ENCODE results near the gene LY6G6F. TPM values are rescaled to one million over a fixed set of nuclear protein-coding genes. Genes with fewer than 3 reads are reported as not detected.

Gene LY6G6F
- total and polyA plus RNA-seq, 9 donors = not detected

DNA sequence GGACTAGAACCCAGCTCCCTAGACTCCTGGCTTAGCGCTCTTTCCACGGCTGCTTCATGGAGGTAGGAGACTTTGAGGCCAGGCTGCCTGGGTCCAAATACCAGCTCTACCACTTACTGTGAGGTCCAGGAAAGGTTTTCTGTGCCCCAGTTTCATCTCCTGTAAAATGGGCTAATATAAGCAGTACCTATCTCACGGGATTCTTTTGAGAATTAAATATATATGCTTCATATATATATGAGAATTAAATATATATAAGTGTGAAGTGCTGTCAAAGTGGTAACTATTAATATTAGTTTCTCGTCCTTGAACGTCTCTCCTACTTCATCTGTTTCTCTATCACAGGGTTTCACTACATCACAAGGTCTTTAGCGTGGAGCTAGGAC lies 15.6 kb upstream of the LY6G6F start:
- Histone ChIP-seq H3K27ac (ENCODE audit: low read length) (no peak overlapping the region), H3K9me3 (replicated peaks; ENCODE audit: control insufficient read depth, low read depth, low read length) (no peaks in the 10 kb centered on the region), H3K27me3 (ENCODE audit: control insufficient read depth, insufficient read depth, low read length) (no peaks in the 10 kb centered on the region), H3K36me3 (ENCODE audit: control insufficient read depth, insufficient read depth, low read length) (peaks cover 85% of the 10 kb centered on the region), H3K4me3 (ENCODE audit: low read length) (no peak overlapping the region), H3K4me1 (ENCODE audit: control insufficient read depth, insufficient read depth, low read length) (no peaks in the 10 kb centered on the region)
- DNase-seq = no peak
- WGBS (ENCODE audit: insufficient coverage) = 73% methylated on average over 2 of the region's 6 CpGs

DNA sequence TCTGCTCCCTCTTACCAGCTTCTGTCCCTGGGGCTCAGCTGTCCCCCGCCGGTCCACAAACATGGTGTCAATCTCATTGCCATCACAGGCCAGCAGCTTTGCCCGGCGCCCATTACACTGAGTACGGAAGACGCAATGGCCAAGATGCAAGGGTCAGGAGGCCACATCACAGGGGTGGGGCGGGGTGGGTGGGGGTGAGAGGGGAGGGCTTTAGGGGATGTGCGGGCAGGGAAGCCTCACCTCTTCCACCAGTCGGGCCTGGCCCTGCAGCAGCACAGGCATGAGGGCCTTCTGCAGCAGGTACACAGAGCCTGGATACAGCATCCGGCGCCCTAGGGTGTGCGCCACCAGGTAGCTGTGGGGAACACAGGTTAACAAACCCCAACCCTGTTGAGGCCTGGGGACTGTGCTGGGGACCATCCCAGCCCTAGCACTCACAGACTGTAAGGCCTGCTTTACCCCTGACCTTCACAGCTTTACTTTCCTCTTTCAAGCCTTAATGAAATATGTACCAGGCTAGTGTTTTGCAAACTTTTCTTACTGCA lies 15.0 kb upstream of the LY6G6F start:
- 95% methylated on average over 8 of the region's 12 CpGs for WGBS (ENCODE audit: insufficient coverage)
- Histone ChIP-seq H3K9me3 (replicated peaks; ENCODE audit: control insufficient read depth, low read depth, low read length) (no peaks in the 10 kb centered on the region), H3K27me3 (ENCODE audit: control insufficient read depth, insufficient read depth, low read length) (no peaks in the 10 kb centered on the region), H3K36me3 (ENCODE audit: control insufficient read depth, insufficient read depth, low read length) (peaks cover 83% of the 10 kb centered on the region), H3K4me3 (ENCODE audit: low read length) (no peak overlapping the region), H3K27ac (ENCODE audit: low read length) (no peak overlapping the region), H3K4me1 (ENCODE audit: control insufficient read depth, insufficient read depth, low read length) (no peaks in the 10 kb centered on the region)
- DNase-seq = no peak

DNA sequence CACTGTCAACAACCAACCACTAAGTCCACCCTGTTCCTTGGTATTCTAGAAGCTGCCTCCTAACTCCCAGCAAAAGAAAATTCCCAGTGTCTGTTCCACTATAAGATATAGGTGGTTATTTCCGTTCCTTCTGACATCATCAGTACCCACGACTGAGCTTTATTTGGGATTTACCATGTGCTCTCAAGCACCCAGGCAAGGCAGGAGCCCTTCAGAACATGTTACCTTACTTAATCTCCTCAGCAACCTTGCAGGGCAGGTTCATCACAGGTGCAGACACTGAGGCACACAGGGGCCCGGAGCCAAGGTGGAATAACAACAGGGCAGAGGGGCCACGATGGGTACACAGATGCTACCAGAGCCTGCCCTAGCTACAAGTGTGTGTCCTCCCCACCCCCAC lies 14.3 kb upstream of the LY6G6F start:
- H3K27ac ChIP-seq (ENCODE audit: low read length) = no peak overlapping the region
- no peak overlapping the region for H3K4me3 ChIP-seq (ENCODE audit: low read length)
- peaks cover 82% of the 10 kb centered on the region for H3K36me3 ChIP-seq (ENCODE audit: control insufficient read depth, insufficient read depth, low read length)
- no peak for DNase-seq
- no peaks in the 10 kb centered on the region for H3K4me1 ChIP-seq (ENCODE audit: control insufficient read depth, insufficient read depth, low read length)
- WGBS (ENCODE audit: insufficient coverage) = 81% methylated on average over 2 of the region's 4 CpGs
- no peaks in the 10 kb centered on the region for H3K9me3 ChIP-seq (replicated peaks; ENCODE audit: control insufficient read depth, low read depth, low read length)
- H3K27me3 ChIP-seq (ENCODE audit: control insufficient read depth, insufficient read depth, low read length) = no peaks in the 10 kb centered on the region

DNA sequence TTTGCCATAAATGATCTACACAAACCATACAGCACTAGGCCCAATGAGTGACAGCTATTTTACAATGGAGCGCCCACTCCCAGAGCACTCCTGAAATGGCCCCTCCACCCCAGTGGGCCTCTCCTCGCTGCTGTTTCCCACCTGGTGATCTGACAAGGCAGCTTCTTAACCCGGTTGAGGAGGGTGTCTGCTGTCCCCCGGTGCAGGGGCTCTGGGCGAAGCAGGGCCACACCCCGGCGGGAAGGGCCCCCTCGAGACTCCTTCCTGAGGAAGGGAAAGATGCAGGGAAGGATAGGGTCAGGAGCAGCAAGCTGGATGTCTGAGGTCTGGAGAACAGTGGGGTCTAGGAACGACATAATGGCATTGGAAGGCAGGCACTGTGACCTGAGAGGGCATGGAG lies 13.8 kb upstream of the LY6G6F start:
- DNase-seq = no peak
- Histone ChIP-seq H3K4me1 (ENCODE audit: control insufficient read depth, insufficient read depth, low read length) (no peaks in the 10 kb centered on the region), H3K27ac (ENCODE audit: low read length) (no peak overlapping the region), H3K4me3 (ENCODE audit: low read length) (no peak overlapping the region), H3K27me3 (ENCODE audit: control insufficient read depth, insufficient read depth, low read length) (no peaks in the 10 kb centered on the region), H3K9me3 (replicated peaks; ENCODE audit: control insufficient read depth, low read depth, low read length) (no peaks in the 10 kb centered on the region), H3K36me3 (ENCODE audit: control insufficient read depth, insufficient read depth, low read length) (peaks cover 81% of the 10 kb centered on the region)
- 97% methylated on average over 8 of the region's 9 CpGs for WGBS (ENCODE audit: insufficient coverage)

DNA sequence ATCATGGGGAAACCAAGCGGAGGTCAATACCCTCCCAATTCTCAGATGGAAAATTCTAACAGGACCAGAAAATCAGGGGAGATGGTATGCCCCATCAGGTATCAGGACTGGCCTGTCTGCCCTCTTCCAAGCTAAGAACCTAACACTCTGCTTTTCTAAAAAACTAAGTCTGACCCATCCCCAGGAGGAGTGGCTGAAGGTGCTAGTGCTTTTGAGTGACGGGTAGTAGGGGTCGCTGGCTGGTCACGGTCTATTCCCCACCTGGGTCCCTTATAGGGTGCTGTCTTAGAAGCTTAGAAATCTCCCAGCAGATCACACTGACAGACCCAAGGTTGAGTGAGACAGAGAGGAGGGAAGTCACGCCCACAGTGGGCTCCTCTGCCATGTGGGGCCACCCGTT lies 13.1 kb upstream of the LY6G6F start:
- Histone ChIP-seq H3K9me3 (replicated peaks; ENCODE audit: control insufficient read depth, low read depth, low read length) (no peaks in the 10 kb centered on the region), H3K36me3 (ENCODE audit: control insufficient read depth, insufficient read depth, low read length) (peaks cover 75% of the 10 kb centered on the region), H3K4me3 (ENCODE audit: low read length) (no peak overlapping the region), H3K27me3 (ENCODE audit: control insufficient read depth, insufficient read depth, low read length) (no peaks in the 10 kb centered on the region), H3K27ac (ENCODE audit: low read length) (no peak overlapping the region), H3K4me1 (ENCODE audit: control insufficient read depth, insufficient read depth, low read length) (no peaks in the 10 kb centered on the region)
- 83% methylated on average over 2 of the region's 6 CpGs for WGBS (ENCODE audit: insufficient coverage)
- no peak for DNase-seq

DNA sequence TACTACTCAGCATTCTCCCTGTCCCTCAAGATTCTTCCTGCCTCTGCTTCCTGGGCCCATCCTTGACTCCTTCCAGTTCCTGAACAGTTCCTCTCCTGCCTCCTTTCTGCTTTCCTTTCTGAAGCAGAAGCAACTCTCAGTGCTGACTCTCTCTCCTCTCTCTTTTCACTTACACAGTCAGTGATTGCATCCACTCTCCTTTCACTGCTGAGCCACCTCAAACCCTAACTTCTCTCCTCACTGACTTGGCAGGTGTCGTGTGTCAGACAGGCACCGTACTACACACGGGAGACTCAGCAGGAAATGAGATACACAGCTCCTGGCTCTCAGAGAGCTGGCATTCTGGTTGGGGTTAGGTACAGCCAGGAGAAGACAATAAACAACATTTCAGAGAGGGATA lies 9.1 kb upstream of the LY6G6F start:
- Histone ChIP-seq H3K27ac (ENCODE audit: low read length) (no peak overlapping the region), H3K27me3 (ENCODE audit: control insufficient read depth, insufficient read depth, low read length) (no peaks in the 10 kb centered on the region), H3K4me1 (ENCODE audit: control insufficient read depth, insufficient read depth, low read length) (peaks cover 15% of the 10 kb centered on the region), H3K36me3 (ENCODE audit: control insufficient read depth, insufficient read depth, low read length) (peaks cover 59% of the 10 kb centered on the region), H3K4me3 (ENCODE audit: low read length) (no peak overlapping the region), H3K9me3 (replicated peaks; ENCODE audit: control insufficient read depth, low read depth, low read length) (no peaks in the 10 kb centered on the region)
- no peak for DNase-seq
- no CpG with 5 or more reads among the region's 3 CpGs for WGBS (ENCODE audit: insufficient coverage)

DNA sequence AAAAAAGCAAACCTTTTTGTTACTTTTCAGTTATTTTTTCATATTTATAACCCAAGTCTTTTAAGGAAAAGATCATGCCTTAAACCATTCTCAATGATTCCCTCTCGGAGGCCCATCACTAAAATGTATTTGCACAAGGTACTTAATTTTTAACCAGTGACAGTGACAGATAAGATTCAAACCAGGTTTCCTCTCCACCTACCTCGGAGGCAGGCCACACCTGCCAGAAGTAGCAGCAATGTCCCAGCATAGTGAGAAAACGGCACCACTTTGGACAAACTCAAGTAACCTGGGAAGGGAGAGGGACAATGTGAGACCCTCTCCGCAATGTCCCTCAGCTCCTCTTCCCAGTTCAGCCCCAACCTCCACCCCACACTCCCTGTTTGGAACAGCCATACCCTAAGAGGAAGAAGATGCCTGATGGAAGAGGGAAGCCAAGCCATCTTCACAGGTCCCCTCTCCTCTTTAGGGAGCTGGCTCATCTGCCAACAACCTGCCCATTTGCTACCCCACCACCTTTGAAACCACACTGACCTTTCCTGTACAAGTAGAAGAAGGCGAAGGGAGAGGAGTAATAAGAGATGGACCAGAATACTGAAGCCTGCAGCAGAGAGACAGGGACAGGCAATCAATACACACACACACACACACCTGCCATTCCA lies 5.8 kb upstream of the LY6G6F start:
- Histone ChIP-seq H3K36me3 (ENCODE audit: control insufficient read depth, insufficient read depth, low read length) (peaks cover 36% of the 10 kb centered on the region), H3K27me3 (ENCODE audit: control insufficient read depth, insufficient read depth, low read length) (no peaks in the 10 kb centered on the region), H3K27ac (ENCODE audit: low read length) (peak overlapping the region; percentile 96)

DNA sequence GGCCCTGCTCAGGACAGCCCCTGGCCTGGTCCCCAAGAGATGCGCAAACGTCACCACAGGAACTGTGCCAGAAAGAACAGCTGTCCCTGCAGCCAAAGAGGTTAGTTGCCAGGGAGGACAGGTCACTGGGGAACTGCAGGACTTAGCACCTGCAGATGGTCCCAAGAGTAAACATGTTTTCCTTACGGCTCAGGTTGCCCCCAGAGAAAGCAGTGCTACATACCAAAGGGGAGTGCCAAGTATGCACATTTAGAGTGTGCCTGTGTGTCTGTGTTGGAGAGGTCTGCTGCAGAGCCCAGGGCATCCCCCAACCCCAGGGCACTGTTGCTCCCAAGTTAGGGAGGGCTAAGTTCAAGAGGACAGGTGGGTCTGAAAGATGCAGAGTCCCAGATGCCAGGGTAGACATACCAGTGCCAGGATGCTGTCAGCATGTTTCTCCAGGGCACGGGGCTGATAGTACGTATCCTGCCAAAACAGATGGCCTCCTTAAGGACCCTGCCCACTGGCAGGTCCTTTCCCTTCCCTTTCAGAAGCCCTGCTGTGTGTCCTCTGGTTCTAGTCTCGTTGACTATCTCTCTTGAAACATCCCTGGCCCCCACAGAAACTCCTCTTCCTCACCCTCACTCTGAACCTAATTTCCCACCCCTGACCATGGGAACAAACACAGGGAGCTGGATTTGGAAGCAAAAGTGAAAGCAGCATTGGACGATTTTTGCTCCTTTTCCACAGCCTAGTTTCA lies 4.8 kb upstream of the LY6G6F start:
- H3K27ac ChIP-seq (ENCODE audit: low read length) = peak overlapping the region; percentile 96
- H3K9me3 ChIP-seq (replicated peaks; ENCODE audit: control insufficient read depth, low read depth, low read length) = no peaks in the 10 kb centered on the region
- H3K27me3 ChIP-seq (ENCODE audit: control insufficient read depth, insufficient read depth, low read length) = no peaks in the 10 kb centered on the region
- peaks cover 29% of the 10 kb centered on the region for H3K36me3 ChIP-seq (ENCODE audit: control insufficient read depth, insufficient read depth, low read length)
- 13% methylated on average over 5 of the region's 7 CpGs for WGBS (ENCODE audit: insufficient coverage)
- peaks cover 20% of the 10 kb centered on the region for H3K4me1 ChIP-seq (ENCODE audit: control insufficient read depth, insufficient read depth, low read length)
- peak overlapping the region; percentile 59 for H3K4me3 ChIP-seq (ENCODE audit: low read length)
- peak; percentile 89 for DNase-seq

More for the DNA sequence above, 5.8 kb upstream of the LY6G6F start:
- no peak overlapping the region for H3K4me3 ChIP-seq (ENCODE audit: low read length)
- DNase-seq = no peak
- H3K4me1 ChIP-seq (ENCODE audit: control insufficient read depth, insufficient read depth, low read length) = peaks cover 20% of the 10 kb centered on the region
- WGBS (ENCODE audit: insufficient coverage) = 89% methylated on average over 1 of the region's 5 CpGs
- no peaks in the 10 kb centered on the region for H3K9me3 ChIP-seq (replicated peaks; ENCODE audit: control insufficient read depth, low read depth, low read length)

DNA sequence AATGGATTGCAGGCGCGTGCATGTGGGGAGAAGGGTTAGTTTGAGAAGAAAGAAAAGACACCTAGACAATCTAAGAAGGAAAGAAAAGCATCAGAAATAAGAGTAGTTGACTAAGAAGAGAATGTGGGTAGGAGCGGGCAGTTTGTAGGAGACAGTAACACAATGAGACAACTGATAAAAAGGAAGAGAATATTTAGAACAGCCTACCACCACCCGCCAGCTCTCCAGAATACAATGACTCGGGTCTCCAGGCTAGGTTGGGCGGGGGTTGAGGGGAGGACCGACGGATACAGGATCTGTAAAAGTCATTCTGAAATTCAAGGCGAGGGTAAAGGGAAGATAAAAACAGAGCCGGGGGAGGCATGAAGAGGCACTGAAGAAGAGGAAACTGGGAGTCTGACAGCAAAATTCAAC lies 4.3 kb upstream of the LY6G6F start:
- Histone ChIP-seq H3K36me3 (ENCODE audit: control insufficient read depth, insufficient read depth, low read length) (peaks cover 24% of the 10 kb centered on the region), H3K4me3 (ENCODE audit: low read length) (peak overlapping the region; percentile 59), H3K27me3 (ENCODE audit: control insufficient read depth, insufficient read depth, low read length) (no peaks in the 10 kb centered on the region), H3K9me3 (replicated peaks; ENCODE audit: control insufficient read depth, low read depth, low read length) (no peaks in the 10 kb centered on the region), H3K27ac (ENCODE audit: low read length) (peak overlapping the region; percentile 96), H3K4me1 (ENCODE audit: control insufficient read depth, insufficient read depth, low read length) (peaks cover 20% of the 10 kb centered on the region)
- 0% methylated on average over 6 of the region's 10 CpGs for WGBS (ENCODE audit: insufficient coverage)
- no peak for DNase-seq

GRCh38 chr6:31702819-31703716 lies 3.6 kb upstream of the LY6G6F start, which contains the start of gene ABHD16A:
Gene ABHD16A, minus strand, starts transcription at chr6:31703324. Its CDS starts 43 bp downstream, at chr6:31703281.
- Histone ChIP-seq H3K36me3 (ENCODE audit: control insufficient read depth, insufficient read depth, low read length) (peaks cover 20% of the 10 kb centered on the region), H3K4me3 (ENCODE audit: low read length) (peak within 1 kb of the TSS; percentile 59), H3K27ac (ENCODE audit: low read length) (peak within 1 kb of the TSS; percentile 96), H3K4me1 (ENCODE audit: control insufficient read depth, insufficient read depth, low read length) (peaks cover 20% of the 10 kb centered on the region), H3K27me3 (ENCODE audit: control insufficient read depth, insufficient read depth, low read length) (no peaks in the 10 kb centered on the region), H3K9me3 (replicated peaks; ENCODE audit: control insufficient read depth, low read depth, low read length) (no peaks in the 10 kb centered on the region)
- 2% methylated on average over 51 of the region's 54 CpGs for WGBS (ENCODE audit: insufficient coverage)
- DNase-seq = peak; percentile 100
